NCI-H1694 (cell line): Measurements from ENCODE around the gene MPHOSPH8.
"Not testable (repeated sequence)": the region's sequence is repeated elsewhere in the genome, so short reads cannot be mapped to it uniquely, and the experiment has no call there.

ENCODE experiments used
- DNase-seq: peaks from one replicate; lab custom pipeline; 2025; lab: John Stamatoyannopoulos, UW

Gene MPHOSPH8

DNA sequence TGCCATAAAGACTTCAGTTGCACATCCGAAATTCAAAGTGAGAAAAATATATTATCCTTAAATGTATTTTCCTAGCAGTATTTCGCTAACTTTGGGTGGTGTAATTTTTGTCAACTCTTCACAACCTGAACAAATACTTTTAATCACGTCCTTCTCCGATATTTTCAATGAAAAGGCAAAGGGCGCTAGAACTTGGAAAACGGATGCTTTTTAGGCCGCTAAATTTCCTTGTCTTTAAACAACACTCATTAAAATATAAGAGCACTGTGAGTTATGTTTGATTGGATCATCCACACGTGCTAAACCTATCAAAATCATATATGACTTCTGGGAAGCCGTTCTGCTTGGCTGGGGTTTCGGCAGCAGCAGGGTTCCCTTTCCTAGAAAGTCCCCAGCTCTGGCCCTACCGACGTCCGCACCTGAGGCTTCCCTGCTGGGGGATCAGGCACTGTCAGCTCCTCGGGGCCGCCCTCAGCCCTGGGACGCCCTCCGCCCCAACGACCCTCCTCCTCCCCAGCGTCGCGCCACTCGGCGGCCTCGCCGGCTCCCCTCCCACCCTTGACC is 462 bp upstream of the MPHOSPH8 start:
- DNase-seq: no peak

DNA sequence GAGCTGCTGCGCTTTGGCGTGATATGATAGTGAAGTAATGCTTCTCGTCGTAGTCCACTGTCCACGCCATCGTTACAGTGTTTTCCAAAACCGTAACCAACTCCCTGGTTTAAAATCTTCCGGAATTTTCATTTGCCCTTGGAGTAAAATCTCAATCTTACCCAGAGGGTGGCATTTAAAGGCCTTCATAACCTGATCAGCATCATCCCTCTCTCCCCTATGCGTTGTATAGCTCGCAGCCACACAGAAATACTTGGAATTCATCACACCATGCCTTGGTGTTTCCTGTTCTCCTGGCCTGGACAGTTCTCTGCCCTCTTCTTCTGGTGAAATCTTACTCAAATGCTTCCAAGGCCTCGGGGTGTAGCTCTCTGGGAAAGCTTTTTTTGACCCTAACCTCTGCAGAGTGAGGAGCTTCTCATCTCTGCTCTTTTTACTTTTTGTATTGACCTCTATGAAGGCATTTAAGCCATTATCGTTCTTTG is 839 bp downstream of the MPHOSPH8 start:
- DNase-seq: no peak

GRCh38 chr13:19635926-19636325 is 2.5 kb downstream of the MPHOSPH8 start:
- not testable (repeated sequence) for DNase-seq

GRCh38 chr13:19643652-19644051 is 10.2 kb downstream of the MPHOSPH8 start:
- no peak for DNase-seq

DNA sequence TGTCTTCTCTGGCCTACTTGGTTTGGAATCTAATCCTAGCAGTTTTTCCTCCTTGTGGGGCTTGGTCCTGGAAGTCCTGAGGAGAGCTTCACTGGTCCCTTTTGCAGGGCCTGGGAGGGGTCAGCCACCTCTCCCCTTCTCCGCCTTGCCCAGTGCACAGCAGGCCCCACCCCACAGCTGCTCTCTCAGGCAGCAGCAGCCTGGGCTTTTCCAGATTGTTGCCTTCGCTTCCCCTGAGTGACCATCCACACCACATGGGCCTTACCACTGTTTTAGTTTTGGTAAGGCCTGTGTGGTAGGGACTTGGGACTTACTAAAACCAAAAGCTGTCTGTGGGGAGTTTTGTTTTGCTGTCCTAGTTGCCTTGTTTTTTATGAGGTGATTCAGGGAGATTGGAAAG is 11.5 kb downstream of the MPHOSPH8 start:
- DNase-seq: no peak

DNA sequence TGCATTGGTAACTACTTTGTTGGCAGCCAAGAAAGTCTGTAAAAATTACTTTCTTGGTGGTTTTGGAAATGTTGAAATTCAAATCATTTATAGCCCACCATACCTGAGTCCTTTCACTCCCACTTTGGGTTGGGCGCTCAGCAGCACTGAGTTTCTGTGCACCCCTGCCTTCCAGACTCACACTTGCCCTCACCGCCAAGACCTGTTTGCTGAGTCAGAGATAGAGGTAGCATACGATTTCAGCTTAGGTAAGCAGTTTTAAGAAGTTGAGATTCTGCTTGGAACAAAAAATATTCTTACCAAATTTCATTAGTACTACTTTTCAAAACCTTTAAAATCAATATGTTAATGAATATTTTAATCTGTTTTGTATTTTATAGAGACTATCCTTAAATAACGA is 12.6 kb downstream of the MPHOSPH8 start:
- no peak for DNase-seq

GRCh38 chr13:19650742-19651141 is 17.3 kb downstream of the MPHOSPH8 start:
- no peak for DNase-seq

GRCh38 chr13:19657872-19658591 is 24.6 kb downstream of the MPHOSPH8 start:
- no peak for DNase-seq

GRCh38 chr13:19658831-19659230 is 25.4 kb downstream of the MPHOSPH8 start:
- no peak for DNase-seq

GRCh38 chr13:19661126-19661525 is 27.7 kb downstream of the MPHOSPH8 start:
- DNase-seq: no peak

GRCh38 chr13:19661561-19661960 is 28.1 kb downstream of the MPHOSPH8 start:
- no peak for DNase-seq

DNA sequence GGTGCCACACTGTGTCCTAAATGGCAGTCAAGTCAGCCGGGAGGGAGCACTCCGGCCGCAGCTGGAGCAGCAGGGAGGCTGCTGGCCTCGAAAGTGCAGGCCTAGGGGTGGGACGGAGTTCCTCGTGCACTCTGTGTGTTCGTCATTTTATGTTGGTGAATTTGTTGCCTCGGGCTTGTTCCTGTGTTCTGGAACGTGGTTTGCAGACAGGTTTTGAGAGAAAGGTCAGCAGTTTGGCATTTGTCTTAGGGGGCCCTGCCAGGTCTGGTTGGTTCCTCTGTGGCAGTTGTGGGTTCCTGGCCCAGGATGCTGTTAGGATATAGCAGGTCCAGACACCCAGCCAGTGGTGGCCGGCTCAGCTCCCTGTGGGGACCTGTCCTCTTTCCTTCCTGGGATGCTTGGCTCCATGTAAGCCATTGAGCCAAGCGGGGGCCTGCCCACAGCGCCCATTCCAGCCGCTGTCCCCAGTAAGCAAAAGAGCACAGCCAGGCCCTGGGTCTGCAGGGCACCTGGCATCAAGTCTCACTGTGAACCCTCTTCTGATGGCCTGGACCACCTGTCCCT is 30.0 kb downstream of the MPHOSPH8 start:
- no peak for DNase-seq

GRCh38 chr13:19664481-19665230 is 31.2 kb downstream of the MPHOSPH8 start:
- DNase-seq: no peak

- DNase-seq: no peak
These were observed 32.0 kb downstream of the MPHOSPH8 start for GRCh38 chr13:19665427-19665859.

GRCh38 chr13:19668778-19669177 is 35.3 kb downstream of the MPHOSPH8 start:
- DNase-seq: no peak

DNA sequence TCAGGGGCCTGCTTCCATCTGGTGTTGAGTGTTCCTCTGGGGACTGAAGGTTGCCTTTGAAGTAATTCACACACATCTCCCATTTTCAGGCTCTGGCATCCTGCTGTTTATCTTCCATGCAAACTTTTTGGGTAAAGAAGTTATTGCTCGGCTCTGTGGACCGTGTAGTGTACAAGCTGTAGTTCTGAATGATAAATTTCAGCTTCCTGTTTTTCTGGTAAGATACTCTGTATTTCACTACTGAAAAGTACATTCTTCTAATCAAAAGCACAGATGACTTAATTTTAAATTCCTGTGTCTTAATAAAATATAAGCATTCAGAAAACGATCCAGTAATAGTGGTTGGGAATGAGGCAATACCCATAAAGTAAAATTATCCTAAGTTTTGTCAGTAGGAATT is 36.7 kb downstream of the MPHOSPH8 start:
- DNase-seq: no peak

DNA sequence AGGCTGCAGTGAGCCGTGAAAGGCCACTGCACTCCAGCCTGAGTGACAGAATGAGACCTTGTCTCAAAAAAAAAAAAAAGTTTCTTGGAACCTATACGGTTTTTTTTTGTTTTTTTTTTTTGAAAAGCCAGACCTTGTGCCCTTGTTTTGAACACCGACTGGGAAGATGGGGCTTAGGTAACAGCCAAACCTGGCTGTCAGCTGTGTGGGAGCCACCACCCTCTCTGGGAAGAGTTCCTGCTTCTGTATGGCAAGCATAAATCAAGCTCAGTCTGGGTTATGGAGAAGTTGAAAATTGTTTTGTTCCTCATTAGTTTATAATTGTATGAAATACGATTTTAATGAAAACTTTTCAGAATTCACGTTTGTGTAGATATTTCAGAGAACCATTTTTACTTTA is 39.5 kb downstream of the MPHOSPH8 start:
- no peak for DNase-seq

DNA sequence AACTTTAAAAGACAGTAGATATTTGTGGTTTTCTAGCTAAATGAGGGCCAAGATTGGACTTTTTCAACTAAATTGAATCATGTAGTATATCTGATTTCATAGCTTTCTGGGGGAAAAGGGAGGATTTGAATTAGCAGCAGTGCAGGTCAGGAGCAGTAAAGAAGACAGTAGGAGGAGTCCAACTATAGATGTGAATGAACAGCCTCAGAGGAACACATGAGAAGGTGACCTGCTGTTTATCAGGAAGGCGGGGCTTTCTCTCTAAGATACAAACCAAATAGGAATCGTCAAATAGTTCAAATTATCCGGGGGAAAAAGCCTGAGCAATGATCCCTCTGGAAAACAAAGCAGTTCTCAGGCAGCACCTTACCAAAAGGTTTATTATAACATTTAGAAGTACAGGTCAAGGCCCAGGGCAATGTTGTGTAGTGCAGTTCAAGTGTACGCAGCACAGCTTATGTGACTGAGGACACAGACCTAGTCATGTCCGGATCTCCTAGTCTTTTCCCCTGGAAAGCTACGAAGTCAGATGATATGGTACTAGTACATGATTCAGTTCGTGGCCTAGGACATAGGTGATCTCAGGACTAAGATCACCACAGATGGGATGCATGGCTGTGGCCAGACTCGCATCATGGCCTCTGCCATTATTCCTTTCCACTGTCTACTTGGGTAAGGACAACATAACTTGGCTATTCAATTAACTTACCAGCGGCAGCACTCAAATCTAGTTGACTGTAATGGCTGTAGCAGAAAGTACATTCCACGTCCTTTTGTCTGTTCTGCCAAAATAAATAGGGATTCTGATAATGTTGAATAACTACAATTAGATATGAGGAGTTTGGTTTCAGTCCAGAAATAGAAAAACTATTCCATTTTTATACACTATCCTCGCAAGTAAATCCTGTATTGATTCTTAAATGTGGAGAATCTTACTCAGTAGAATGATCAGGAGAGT is 40.3 kb downstream of the MPHOSPH8 start:
- no peak for DNase-seq

GRCh38 chr13:19674898-19675297 is 41.4 kb downstream of the MPHOSPH8 start:
- no peak for DNase-seq

DNA sequence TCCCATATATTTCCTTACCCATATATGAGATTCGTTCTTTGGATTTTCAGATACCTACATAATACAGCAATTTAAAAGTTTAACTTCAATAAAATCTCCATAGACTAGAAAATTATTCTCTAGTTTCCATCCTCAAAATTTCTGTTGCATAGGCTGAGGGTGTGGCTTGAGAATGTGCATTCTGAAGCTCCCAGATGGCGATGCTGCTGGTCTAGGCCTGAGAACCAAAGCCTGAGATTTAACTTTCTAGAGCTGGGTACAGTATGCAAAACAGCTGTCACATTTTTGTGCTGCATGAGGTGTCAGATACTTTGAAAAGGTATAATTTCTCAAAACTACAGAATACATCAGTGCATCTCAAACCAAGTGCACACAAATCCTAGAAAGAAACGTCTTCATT is 42.7 kb downstream of the MPHOSPH8 start:
- DNase-seq: no peak

DNA sequence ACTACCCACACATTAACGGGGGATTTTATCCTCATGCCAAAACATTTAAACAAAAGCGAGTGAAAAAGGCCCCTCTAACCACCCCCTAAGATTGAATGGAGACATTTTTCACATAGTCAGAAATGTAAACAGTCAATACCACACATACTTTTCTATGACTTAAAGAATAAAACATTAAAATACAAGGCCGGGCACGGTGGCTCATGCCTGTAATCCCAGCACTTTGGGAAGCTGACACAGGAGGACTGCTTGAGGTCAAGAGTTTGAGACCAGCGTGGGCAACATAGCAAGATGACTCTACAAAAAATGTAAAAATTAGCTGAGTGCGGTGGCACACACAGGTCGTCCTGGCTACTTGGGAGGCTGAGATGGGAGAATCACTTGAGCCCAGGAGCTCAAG is 47.3 kb downstream of the MPHOSPH8 start:
- no peak for DNase-seq

DNA sequence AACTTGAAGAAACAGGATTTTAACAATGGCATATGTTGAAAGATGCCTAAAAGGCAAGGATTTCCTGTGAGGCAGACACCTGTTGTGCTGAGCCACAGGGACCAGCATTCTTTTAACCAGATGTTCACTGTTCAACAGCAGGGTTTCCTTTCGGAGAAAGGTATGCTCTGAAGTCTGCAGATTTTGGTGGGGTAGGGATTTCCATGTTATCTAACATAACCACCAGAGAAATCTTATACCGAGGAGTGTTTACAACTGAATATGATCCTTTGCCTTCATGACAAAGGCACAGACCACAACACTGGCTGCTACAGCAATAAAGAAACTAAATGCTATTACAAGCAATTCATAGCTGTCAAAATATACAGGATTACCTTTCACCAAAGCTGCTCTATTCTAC is 48.1 kb downstream of the MPHOSPH8 start:
- DNase-seq: no peak
